H1 (cell line): ENCODE data around the gene ZNF835. TPM values are rescaled to one million over a fixed set of nuclear protein-coding genes. Genes with fewer than 3 reads are reported as not detected.

Source experiments
- CTCF ChIA-PET: fragments of 300-600 bp; sonication (Branson Sonifier 250); formaldehyde crosslinking; loops from one replicate; lab custom pipeline; 2021; ENCODE audit not compliant: partially characterized antibody; lab: Charles Lee
- POLR2A ChIA-PET: fragments of 300-600 bp; sonication (Branson Sonifier 250); formaldehyde crosslinking; loops from one replicate; lab custom pipeline; 2021; ENCODE audit warnings: inconsistent platforms; ENCODE audit not compliant: partially characterized antibody; lab: Charles Lee
- DNase-seq, 2 experiments: peaks; one replicate each; pipeline versions ENCODE4 v3.0.0 to v3.0.0-alpha.2; 2010 to 2022; ENCODE audit warnings: low spot score in 2 of 2, low read depth in 1 of 2, mixed read lengths in 1 of 2
- FAIRE-seq: peaks from 2 replicates; lab custom pipeline; 2011; peaks lifted over from hg19 to GRCh38; lab: Jason Lieb, UNC
- H2AFZ ChIP-seq: 2 replicates; pipeline ENCODE4 v1.8.1; 2012; ENCODE audit warnings: low read length, inconsistent platforms
- H2AK5ac ChIP-seq: 2 replicates; pipeline ENCODE4 v1.6.1; 2013; ENCODE audit warnings: low read depth, low read length
- H2BK120ac ChIP-seq: replicated peaks from 2 replicates; pipeline ENCODE3; 2013; ENCODE audit warnings: low read depth, low read length, inconsistent platforms
- H2BK12ac ChIP-seq: 2 replicates; pipeline ENCODE4 v1.6.1; 2013; ENCODE audit warnings: low read depth, low read length
- H2BK15ac ChIP-seq: 2 replicates; pipeline ENCODE4 v1.6.1; 2013; ENCODE audit warnings: low read length
- H2BK20ac ChIP-seq: 2 replicates; pipeline ENCODE4 v1.6.1; 2013; ENCODE audit warnings: low read length
- H2BK5ac ChIP-seq: 2 replicates; pipeline ENCODE4 v1.6.1; 2013; ENCODE audit warnings: low read depth, low read length
- H3K14ac ChIP-seq: 2 replicates; pipeline ENCODE4 v1.6.1; 2013; ENCODE audit warnings: inconsistent platforms; ENCODE audit not compliant: insufficient read length
- H3K18ac ChIP-seq: 2 replicates; pipeline ENCODE4 v1.6.1; 2013; ENCODE audit warnings: low read length; ENCODE audit errors: extremely low read depth
- H3K23ac ChIP-seq: 2 replicates; pipeline ENCODE4 v1.6.1; 2013; ENCODE audit warnings: inconsistent platforms; ENCODE audit not compliant: insufficient read length
- H3K23me2 ChIP-seq: 2 replicates; pipeline ENCODE4 v1.6.1; 2013; ENCODE audit warnings: low read depth, low read length
- H3K27ac ChIP-seq: 2 replicates; pipeline ENCODE4 v1.6.1; 2011; ENCODE audit warnings: low read depth, low read length, inconsistent platforms
- H3K27me3 ChIP-seq, 4 experiments: replicated peaks in 1 of 4; 1 replicate in 1 of 4; 2 replicates in 3 of 4; pipeline versions ENCODE4 v1.6.1 to v1.8.1; 2011 to 2013; ENCODE audit warnings: low read length in 3 of 4, mild to moderate bottlenecking in 3 of 4, inconsistent platforms in 2 of 4, mixed read lengths in 2 of 4, moderate library complexity in 1 of 4; ENCODE audit not compliant: control insufficient read depth in 3 of 4, insufficient read depth in 3 of 4; ENCODE audit errors: extremely low read depth in 1 of 4
- H3K36me3 ChIP-seq, 4 experiments: 2 replicates each; pipeline versions ENCODE4 v1.6.1 to v1.8.1; 2011 to 2013; ENCODE audit warnings: mild to moderate bottlenecking in 4 of 4, low read length in 3 of 4, moderate library complexity in 2 of 4, control low read depth in 1 of 4, inconsistent platforms in 1 of 4; ENCODE audit not compliant: insufficient read depth in 4 of 4, control insufficient read depth in 2 of 4
- H3K4ac ChIP-seq: replicated peaks from 2 replicates; pipeline ENCODE3; 2013; ENCODE audit warnings: low read length, low read depth, mixed read lengths, inconsistent platforms; ENCODE audit not compliant: insufficient read length
- H3K4me1 ChIP-seq, 4 experiments: replicated peaks in 1 of 4; 1 replicate in 1 of 4; 2 replicates in 3 of 4; pipeline versions ENCODE4 v1.6.1 to v1.8.1; 2011 to 2013; ENCODE audit warnings: low read length in 3 of 4, inconsistent platforms in 2 of 4, mixed read lengths in 1 of 4; ENCODE audit not compliant: insufficient read depth in 4 of 4, control insufficient read depth in 3 of 4
- H3K4me2 ChIP-seq, 2 experiments: 2 replicates each; pipeline versions ENCODE4 v1.6.1 to v1.8.1; 2011 to 2013; ENCODE audit warnings: low read depth in 2 of 2, low read length in 2 of 2, control low read depth in 1 of 2, inconsistent platforms in 1 of 2, mild to moderate bottlenecking in 1 of 2; ENCODE audit not compliant: insufficient read depth in 1 of 2
- H3K4me3 ChIP-seq, 4 experiments: fragments of 200-600, 300-600 bp in 1 of 4; sonication (generic), shearing (Covaris generic), sonication (Bioruptor Twin) in 1 of 4; 2 replicates each; pipeline versions ENCODE4 v1.5.1 to v1.8.1; 2011 to 2016; ENCODE audit warnings: low read length in 4 of 4, low read depth in 3 of 4, control low read depth in 2 of 4, inconsistent platforms in 2 of 4, mild to moderate bottlenecking in 2 of 4, mixed read lengths in 1 of 4, moderate library complexity in 1 of 4; ENCODE audit not compliant: insufficient read depth in 2 of 4; ENCODE audit errors: extremely low read depth in 1 of 4
- H3K56ac ChIP-seq: replicated peaks from 2 replicates; pipeline ENCODE3; 2013; ENCODE audit warnings: low read depth, mild to moderate bottlenecking, mixed read lengths, low read length, inconsistent platforms; ENCODE audit not compliant: insufficient read length
- H3K79me1 ChIP-seq: 2 replicates; pipeline ENCODE4 v1.6.1; 2013; ENCODE audit warnings: low read depth, low read length, control low read depth
- H3K79me2 ChIP-seq, 2 experiments: 2 replicates each; pipeline versions ENCODE4 v1.6.1 to v1.8.1; 2012 to 2013; ENCODE audit warnings: low read length in 2 of 2, mild to moderate bottlenecking in 2 of 2, inconsistent platforms in 1 of 2; ENCODE audit not compliant: insufficient read depth in 2 of 2, control insufficient read depth in 1 of 2
- H3K9ac ChIP-seq, 4 experiments: replicated peaks in 1 of 4; 1 replicate in 1 of 4; 2 replicates in 3 of 4; pipeline versions ENCODE4 v1.6.1 to v1.8.1; 2011 to 2013; ENCODE audit warnings: low read depth in 3 of 4, low read length in 3 of 4, control low read depth in 2 of 4, mild to moderate bottlenecking in 2 of 4, moderate library complexity in 2 of 4, inconsistent platforms in 1 of 4; ENCODE audit errors: extremely low read depth in 1 of 4
- H3K9me3 ChIP-seq, 2 experiments: 2 replicates each; pipeline versions ENCODE4 v1.6.1 to v1.8.1; 2012 to 2013; ENCODE audit warnings: mild to moderate bottlenecking in 2 of 2, moderate library complexity in 2 of 2, control low read depth in 1 of 2, inconsistent platforms in 1 of 2, low read depth in 1 of 2, low read length in 1 of 2, mixed read lengths in 1 of 2; ENCODE audit not compliant: insufficient read depth in 2 of 2
- H4K20me1 ChIP-seq, 2 experiments: replicated peaks in 1 of 2; 2 replicates each; pipeline versions ENCODE3 to v1.8.1; 2011 to 2013; ENCODE audit warnings: inconsistent platforms in 2 of 2, low read length in 2 of 2, mild to moderate bottlenecking in 1 of 2; ENCODE audit not compliant: insufficient read depth in 2 of 2, control insufficient read depth in 1 of 2
- H4K5ac ChIP-seq: 2 replicates; pipeline ENCODE4 v1.6.1; 2013; ENCODE audit warnings: low read length, low read depth, mixed read lengths, inconsistent platforms; ENCODE audit not compliant: insufficient read length
- H4K8ac ChIP-seq: 2 replicates; pipeline ENCODE4 v1.8.0; 2013; ENCODE audit warnings: mild to moderate bottlenecking, moderate library complexity, low read length, inconsistent platforms; ENCODE audit not compliant: insufficient read depth; ENCODE audit errors: extremely low read depth
- H4K91ac ChIP-seq: replicated peaks from 2 replicates; pipeline ENCODE3; 2013; ENCODE audit warnings: low read length, mixed read lengths, inconsistent platforms; ENCODE audit not compliant: insufficient read length
- CBX5 ChIP-seq: fragments of 300-800, 300-1000 bp; sonication (generic); IDR thresholded peaks from 2 replicates; pipeline ENCODE4 v1.7.1; 2016; ENCODE audit warnings: antibody characterized with exemption, low read length, low read depth
- E2F6 ChIP-seq: IDR thresholded peaks from 2 replicates; pipeline ENCODE4 v1.6.1; 2012; ENCODE audit warnings: inconsistent platforms
- EGR1 ChIP-seq: IDR thresholded peaks from 2 replicates; pipeline ENCODE4 v1.6.1; 2011; ENCODE audit warnings: low read depth, low read length, borderline replicate concordance
- FOSL1 ChIP-seq: IDR thresholded peaks from 2 replicates; pipeline ENCODE4 v1.6.1; 2011; ENCODE audit warnings: mild to moderate bottlenecking, low read depth, low read length, moderate library complexity; ENCODE audit not compliant: insufficient read depth
- GTF2F1 ChIP-seq: IDR thresholded peaks from 2 replicates; pipeline ENCODE4 v1.6.1; 2012; ENCODE audit warnings: low read depth, low read length, improper control_type of control experiment, borderline replicate concordance
- JUN ChIP-seq: IDR thresholded peaks from 2 replicates; pipeline ENCODE4 v1.6.1; 2011; ENCODE audit warnings: low read depth, mild to moderate bottlenecking, improper control_type of control experiment, low read length
- MAX ChIP-seq: IDR thresholded peaks from 2 replicates; pipeline ENCODE4 v1.6.1; 2012; ENCODE audit warnings: inconsistent platforms
- NANOG ChIP-seq: IDR thresholded peaks from 2 replicates; pipeline ENCODE4 v1.6.1; 2011; ENCODE audit warnings: low read length, low read depth, mild to moderate bottlenecking, inconsistent platforms; ENCODE audit not compliant: insufficient read depth, poor library complexity, severe bottlenecking
- SIRT6 ChIP-seq: IDR thresholded peaks from one replicate; pipeline ENCODE4 v1.7.1; 2012; ENCODE audit warnings: low read length, inconsistent platforms
- SP2 ChIP-seq: IDR thresholded peaks from 2 replicates; pipeline ENCODE4 v1.6.1; 2012; ENCODE audit warnings: mild to moderate bottlenecking, low read length, inconsistent platforms
- SUZ12 ChIP-seq: fragments of 200-600 bp; sonication (generic); IDR thresholded peaks from 2 replicates; pipeline ENCODE4 v1.6.1; 2012; ENCODE audit warnings: mild to moderate bottlenecking, inconsistent platforms, low read length, moderate library complexity, mixed read lengths
- TCF12 ChIP-seq: IDR thresholded peaks from 2 replicates; pipeline ENCODE4 v1.6.1; 2011; ENCODE audit warnings: low read depth, mild to moderate bottlenecking, low read length
- YY1 ChIP-seq: IDR thresholded peaks from 2 replicates; pipeline ENCODE4 v1.6.1; 2011; ENCODE audit warnings: low read depth, mild to moderate bottlenecking, low read length
- ZNF274 ChIP-seq: IDR thresholded peaks from 2 replicates; pipeline ENCODE4 v1.7.0; 2012; ENCODE audit warnings: low read length, borderline replicate concordance; ENCODE audit errors: extremely low read depth
- WGBS, 2 experiments: shearing (Covaris generic) in 1 of 2; methylation state at CpG; one replicate each; pipeline versions ENCODE4 v1.1.6 to v1.1.7; 2013 to 2015; ENCODE audit warnings: low lambda C conversion rate in 2 of 2, mixed read lengths in 2 of 2, inconsistent platforms in 1 of 2, low coverage in 1 of 2, missing lambda C conversion rate in 1 of 2; ENCODE audit not compliant: insufficient replicate concordance in 2 of 2, insufficient coverage in 1 of 2, insufficient read length in 1 of 2; ENCODE audit errors: extremely low coverage in 1 of 2, missing lambda C conversion rate in 1 of 2; 5-methylcytosine and 5-hydroxymethylcytosine counted together
- polyA plus RNA-seq, 7 experiments: library from polyadenylated mRNA; depleted of rRNA in 3 of 7; stranded (reverse) in 5 of 7; unstranded in 2 of 7; fragments of >200 nt in 5 of 7; fragments of 200-250 nt in 2 of 7; gene quantifications; 1 replicate in 5 of 7; 2 replicates in 1 of 7; 4 replicates in 1 of 7; pipeline versions ENCODE4 v1.2.1 to v1.2.3, GENCODE V29; 2011 to 2013; ENCODE audit warnings: missing spikeins in 2 of 7, mixed read lengths in 2 of 7
- total RNA-seq: library from RNA; stranded (reverse); fragmentation: NEBNext Ultra II Directional; extraction: Animal tissue kit (Norgen Biotek cat#: 25700); gene quantifications from 2 replicates; pipeline ENCODE4 v1.2.1, GENCODE V29; 2021

The ZNF835 gene
- total and polyA plus RNA-seq, 2 of the 8 experiments (the other 6 are each of a cell fraction or from before 2014, with no cell fraction given): 0.02 to 1.8 TPM

DNA sequence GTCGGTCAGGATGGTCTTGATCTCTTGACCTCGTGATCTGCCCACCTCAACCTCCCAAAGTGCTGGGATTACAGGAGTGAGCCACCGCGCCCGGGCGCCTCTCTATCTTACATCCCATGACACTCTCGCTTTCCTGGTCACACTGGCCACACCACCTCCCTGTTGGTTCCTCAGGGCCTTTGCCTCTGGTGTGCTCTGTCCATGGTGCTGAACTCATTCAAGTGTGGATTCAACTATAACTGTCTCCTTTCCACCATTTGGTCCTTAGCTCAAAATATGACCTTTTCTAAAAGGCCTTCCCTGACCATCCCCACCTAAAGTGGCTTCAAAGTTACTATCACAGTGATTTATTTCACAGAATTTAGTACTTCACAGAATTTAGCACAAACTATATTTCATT is 32.3 kb downstream of the ZNF835 start:
- no peaks in the 10 kb centered on the region for H3K4me1 ChIP-seq
- H2AK5ac ChIP-seq: no peak overlapping the region
- no peak overlapping the region for H2AFZ ChIP-seq
- no peak overlapping the region for H3K23ac ChIP-seq
- H4K5ac ChIP-seq: no peak overlapping the region
- FAIRE-seq (no peak), DNase-seq (no peak)
- no peak overlapping the region for H3K4me2 ChIP-seq
- H3K79me2 ChIP-seq: no peaks in the 10 kb centered on the region
- no peak overlapping the region for H2BK15ac ChIP-seq
- no peak for TF ChIP-seq NANOG
- no peak for TF ChIP-seq SP2
- no peak for TF ChIP-seq ZNF274
- no peak for TF ChIP-seq CBX5
- TF ChIP-seq GTF2F1: no peak
- TF ChIP-seq YY1: no peak
- TF ChIP-seq JUN: no peak
- no peak for TF ChIP-seq MAX
- no peak for TF ChIP-seq SIRT6
- TF ChIP-seq E2F6: no peak
- TF ChIP-seq SUZ12: no peak
- no peak for TF ChIP-seq FOSL1
- TF ChIP-seq TCF12: no peak
- no peak for TF ChIP-seq EGR1
- H3K27ac ChIP-seq: no peak overlapping the region
- no peaks in the 10 kb centered on the region for H4K20me1 ChIP-seq
- H2BK20ac ChIP-seq: no peak overlapping the region
- H3K14ac ChIP-seq: no peak overlapping the region
- H3K79me1 ChIP-seq: no peaks in the 10 kb centered on the region
- H3K18ac ChIP-seq: no peak overlapping the region
- H3K4ac ChIP-seq: no peak overlapping the region
- H2BK12ac ChIP-seq: no peak overlapping the region
- H3K27me3 ChIP-seq: no peaks in the 10 kb centered on the region
- no peak overlapping the region for H4K91ac ChIP-seq
- 91% methylated on average over 7 of the region's 7 CpGs; no CpG with 5 or more reads in 1 of the 2 experiments for WGBS, 2 experiments
- no peak overlapping the region for H4K8ac ChIP-seq
- H3K36me3 ChIP-seq: no peaks in the 10 kb centered on the region
- POLR2A ChIA-PET: no interaction called here
- no peak overlapping the region for H2BK5ac ChIP-seq
- no peak overlapping the region for H3K4me3 ChIP-seq
- CTCF ChIA-PET: interaction anchor here (0.7 kb wide), 1 partner anchor 92 kb away, joined by 3 read pairs; no protein-coding TSS in a partner anchor
- no peak overlapping the region for H3K56ac ChIP-seq
- H2BK120ac ChIP-seq: no peak overlapping the region
- no peaks in the 10 kb centered on the region for H3K23me2 ChIP-seq
- H3K9ac ChIP-seq: no peak overlapping the region
- peaks cover 50 to 68% of the 10 kb centered on the region in 2 experiments for H3K9me3 ChIP-seq
